HepG2 (cell line): ENCODE measurements around the gene NCBP2L. TPM values are rescaled to one million over a fixed set of nuclear protein-coding genes. Genes with fewer than 3 reads are reported as not detected.

ENCODE experiments used
- ATAC-seq: fragments of 200-7000 bp; cut with Tn5 transposase; 3 replicates; pipeline ENCODE4 v1.9.1; 2020; ENCODE audit warnings: mild to moderate bottlenecking, moderate library complexity
- BruUV-seq: library from RNA; stranded (reverse); fragments of 400-500 nt; replicated peaks from 2 replicates; lab custom pipeline; 2021; lab: Mats Ljungman, UMichigan
- CTCF ChIA-PET: fragments of 300-600 bp; formaldehyde crosslinking; extraction: SDS; loops from one replicate; lab custom pipeline; 2021; ENCODE audit warnings: low total read pairs, inconsistent platforms, low intra/inter-chr PET ratio; lab: Yijun Ruan, JAX
- POLR2A ChIA-PET: fragments of 350-600 bp; sonication (Branson Sonifier 250); formaldehyde crosslinking; loops from one replicate; lab custom pipeline; 2020; ENCODE audit warnings: antibody characterized with exemption, inconsistent platforms; lab: Yijun Ruan, JAX
- DNase-seq: peaks from one replicate; pipeline ENCODE4 v3.0.0-alpha.2; 2015; ENCODE audit warnings: low spot score
- FAIRE-seq: peaks from 3 replicates; lab custom pipeline; 2011; peaks lifted over from hg19 to GRCh38; lab: Jason Lieb, UNC
- H2AFZ ChIP-seq: one replicate; pipeline ENCODE4 v1.6.1; 2011; ENCODE audit warnings: low read length, inconsistent platforms
- H3K27ac ChIP-seq: fragments of 300-600 bp; 3 replicates; pipeline ENCODE4 v1.8.0; 2011; ENCODE audit warnings: mixed run types, mild to moderate bottlenecking, mixed read lengths, low read length, inconsistent platforms; ENCODE audit not compliant: insufficient read depth; ENCODE audit errors: extremely low read length
- H3K27me3 ChIP-seq, 2 experiments: fragments of 200-600 bp in 1 of 2; 2 replicates in 1 of 2; 3 replicates in 1 of 2; pipeline versions ENCODE4 v1.6.0 to v1.8.0; 2011; ENCODE audit warnings: low read length in 2 of 2, mild to moderate bottlenecking in 2 of 2, moderate library complexity in 2 of 2, inconsistent platforms in 1 of 2; ENCODE audit not compliant: insufficient read depth in 2 of 2, control insufficient read depth in 1 of 2
- H3K36me3 ChIP-seq, 2 experiments: fragments of 200-600 bp in 1 of 2; replicated peaks in 1 of 2; 2 replicates in 1 of 2; 3 replicates in 1 of 2; pipeline versions ENCODE4 v1.5.1 to v1.8.0; 2011; ENCODE audit warnings: low read length in 2 of 2, inconsistent platforms in 1 of 2; ENCODE audit not compliant: insufficient read depth in 2 of 2, control insufficient read depth in 1 of 2
- H3K4me1 ChIP-seq: 2 replicates; pipeline ENCODE4 v1.5.1; 2012; ENCODE audit warnings: low read length, inconsistent platforms; ENCODE audit not compliant: insufficient read depth
- H3K4me2 ChIP-seq: 2 replicates; pipeline ENCODE4 v1.6.0; 2011; ENCODE audit warnings: low read depth, low read length, inconsistent platforms
- H3K4me3 ChIP-seq, 3 experiments: fragments of 200-600 bp in 1 of 3; sonication (generic), shearing (Covaris generic) in 1 of 3; replicated peaks in 1 of 3; 2 replicates each; pipeline ENCODE4 v1.5.1; 2011 to 2016; ENCODE audit warnings: low read length in 3 of 3, inconsistent platforms in 2 of 3, low read depth in 2 of 3, mild to moderate bottlenecking in 2 of 3, control low read depth in 1 of 3, mixed read lengths in 1 of 3; ENCODE audit not compliant: insufficient read depth in 1 of 3
- H3K79me2 ChIP-seq: one replicate; pipeline ENCODE4 v1.6.1; 2011; ENCODE audit warnings: low read length, inconsistent platforms; ENCODE audit not compliant: insufficient read depth
- H3K9ac ChIP-seq: 2 replicates; pipeline ENCODE4 v1.6.0; 2011; ENCODE audit warnings: mild to moderate bottlenecking, low read depth, low read length, inconsistent platforms; ENCODE audit not compliant: insufficient read depth
- H3K9me3 ChIP-seq: 2 replicates; pipeline ENCODE4 v1.5.1; 2012; ENCODE audit warnings: mild to moderate bottlenecking, low read length
- H4K20me1 ChIP-seq: 2 replicates; pipeline ENCODE4 v1.6.0; 2011; ENCODE audit warnings: inconsistent platforms, mild to moderate bottlenecking, low read length, moderate library complexity; ENCODE audit not compliant: insufficient read depth
- CHD2 ChIP-seq: IDR thresholded peaks from 2 replicates; pipeline ENCODE4 v1.6.1; 2011; ENCODE audit warnings: low read depth, low read length, improper control_type of control experiment
- DMTF1 ChIP-seq: sonication (generic); formaldehyde crosslinking; IDR thresholded peaks from 2 replicates; pipeline ENCODE4 v1.4.0; 2020; ENCODE audit warnings: mild to moderate bottlenecking, missing genetic modification reagents
- FOXJ3 ChIP-seq: sonication (generic); formaldehyde crosslinking; IDR thresholded peaks from 2 replicates; pipeline ENCODE4 v1.4.0; 2020; ENCODE audit warnings: missing genetic modification reagents, mild to moderate bottlenecking, borderline replicate concordance
- KAT2B ChIP-seq: fragments of 150-350 bp; IDR thresholded peaks from 2 replicates; pipeline ENCODE4 v1.6.1; 2014; ENCODE audit warnings: low read depth, low read length, borderline replicate concordance
- MAF1 ChIP-seq: sonication (generic); formaldehyde crosslinking; IDR thresholded peaks from 2 replicates; pipeline ENCODE4 v1.5.0; 2020; ENCODE audit warnings: missing genetic modification reagents, borderline replicate concordance
- MIXL1 ChIP-seq: IDR thresholded peaks from 2 replicates; pipeline ENCODE4 v1.6.1; 2016
- MYNN ChIP-seq: sonication (generic); formaldehyde crosslinking; IDR thresholded peaks from 2 replicates; pipeline ENCODE4 v1.4.0; 2020; ENCODE audit warnings: mild to moderate bottlenecking, low read depth, missing genetic modification reagents
- SOX5 ChIP-seq: IDR thresholded peaks from 2 replicates; pipeline ENCODE4 v1.6.1; 2016; ENCODE audit warnings: borderline replicate concordance
- ZBTB40 ChIP-seq, 2 experiments: fragments of 450-650 bp in 1 of 2; sonication (generic) in 1 of 2; formaldehyde crosslinking in 1 of 2; IDR thresholded peaks; 2 replicates each; pipeline versions ENCODE4 v1.6.1 to v1.8.0; 2016 to 2022; ENCODE audit warnings: antibody characterized with exemption in 1 of 2, mild to moderate bottlenecking in 1 of 2, missing genetic modification reagents in 1 of 2
- ZNF292 ChIP-seq: sonication (generic); formaldehyde crosslinking; IDR thresholded peaks from 2 replicates; pipeline ENCODE4 v1.8.1; 2022; ENCODE audit warnings: mild to moderate bottlenecking, low read depth, missing genetic modification reagents, borderline replicate concordance
- ZSCAN12 ChIP-seq: sonication (generic); formaldehyde crosslinking; IDR thresholded peaks from 2 replicates; pipeline ENCODE4 v1.9.0; 2021; ENCODE audit warnings: mild to moderate bottlenecking, missing genetic modification reagents
- WGBS: methylation state at CpG from one replicate; pipeline ENCODE4 v1.1.6; 2017; ENCODE audit warnings: low lambda C conversion rate; 5-methylcytosine and 5-hydroxymethylcytosine counted together
- in situ Hi-C: cut with HindIII; loops from 2 replicates; pipeline ENCODE4 v1.10.0; 2017; ENCODE audit warnings: low pct_unique_long_range_greater_than_20kb; ENCODE audit not compliant: extremely low pct_ligation_motif_present
- intact Hi-C: fragments of 100-400 bp; cut with micrococcal nuclease; formaldehyde crosslinking; loops from one replicate; pipeline ENCODE4 v1.10.0; 2022; ENCODE audit not compliant: unreplicated experiment
- polyA plus RNA-seq, 8 experiments: library from polyadenylated mRNA; depleted of rRNA in 3 of 8; stranded (reverse) in 7 of 8; unstranded in 1 of 8; fragments of >200 nt; fragmentation: Illumina TruSeq in 4 of 8; extraction: Trizol in 4 of 8; gene quantifications; 2 replicates each; pipeline versions ENCODE4 v1.2.1 to v1.2.3, GENCODE V29; 2011 to 2016; ENCODE audit warnings: low read depth in 4 of 8, missing spikeins in 1 of 8, mixed read lengths in 1 of 8; ENCODE audit not compliant: insufficient read depth in 1 of 8
- total RNA-seq, 5 experiments: library from RNA; depleted of rRNA; stranded (reverse); fragments of >200 nt; fragmentation: Illumina TruSeq; extraction: Trizol; gene quantifications; 2 replicates each; pipeline ENCODE4 v1.2.3, GENCODE V29; 2016; ENCODE audit warnings: low read depth in 1 of 5
- TF ChIP-seq, protein P1 (sequence below): sonication (generic); formaldehyde crosslinking; conservative IDR thresholded peaks from 2 replicates; pipeline ENCODE4 v1.8.0; 2022; ENCODE audit warnings: missing genetic modification reagents

The NCBP2L gene
- total and polyA plus RNA-seq, 2 of the 13 experiments (the other 11 are each of a cell fraction or from before 2014, with no cell fraction given): not detected

- Histone ChIP-seq H3K9me3 (no peaks in the 10 kb centered on the region), H3K9ac (no peak overlapping the region), H3K27ac (no peak overlapping the region), H3K4me3 (no peak overlapping the region), H2AFZ (no peak overlapping the region), H3K36me3 (no peaks in the 10 kb centered on the region), H3K4me2 (no peak overlapping the region), H3K79me2 (no peaks in the 10 kb centered on the region), H3K4me1 (peaks cover 27% of the 10 kb centered on the region), H4K20me1 (no peaks in the 10 kb centered on the region), H3K27me3 (no peaks in the 10 kb centered on the region)
- POLR2A ChIA-PET: no interaction called here
- in situ Hi-C loops: no loop called here
- DNase-seq: no peak
- intact Hi-C loops: no loop called here
- CTCF ChIA-PET: no interaction called here
- ATAC-seq: no peak
- no TSS peak for BruUV-seq
- FAIRE-seq: no peak
- 25% methylated on average over 3 of the region's 3 CpGs for WGBS
- TF ChIP-seq KAT2B (no peak), ZBTB40 (IDR thresholded peaks at IDR 0.05) (no peak), ZBTB40 (CRISPR knock-in tag; IDR thresholded peaks at IDR 0.05) (no peak), FOXJ3 (no peak), SOX5 (CRISPR knock-in tag) (no peak), ZNF292 (CRISPR knock-in tag) (no peak), MAF1 (CRISPR knock-in tag) (no peak), MYNN (CRISPR knock-in tag) (no peak), ZSCAN12 (CRISPR knock-in tag) (no peak), MIXL1 (CRISPR knock-in tag) (no peak), CHD2 (no peak), DMTF1 (CRISPR knock-in tag) (no peak)
- TF ChIP-seq, protein P1, sequence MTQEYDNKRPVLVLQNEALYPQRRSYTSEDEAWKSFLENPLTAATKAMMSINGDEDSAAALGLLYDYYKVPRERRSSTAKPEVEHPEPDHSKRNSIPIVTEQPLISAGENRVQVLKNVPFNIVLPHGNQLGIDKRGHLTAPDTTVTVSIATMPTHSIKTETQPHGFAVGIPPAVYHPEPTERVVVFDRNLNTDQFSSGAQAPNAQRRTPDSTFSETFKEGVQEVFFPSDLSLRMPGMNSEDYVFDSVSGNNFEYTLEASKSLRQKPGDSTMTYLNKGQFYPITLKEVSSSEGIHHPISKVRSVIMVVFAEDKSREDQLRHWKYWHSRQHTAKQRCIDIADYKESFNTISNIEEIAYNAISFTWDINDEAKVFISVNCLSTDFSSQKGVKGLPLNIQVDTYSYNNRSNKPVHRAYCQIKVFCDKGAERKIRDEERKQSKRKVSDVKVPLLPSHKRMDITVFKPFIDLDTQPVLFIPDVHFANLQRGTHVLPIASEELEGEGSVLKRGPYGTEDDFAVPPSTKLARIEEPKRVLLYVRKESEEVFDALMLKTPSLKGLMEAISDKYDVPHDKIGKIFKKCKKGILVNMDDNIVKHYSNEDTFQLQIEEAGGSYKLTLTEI (CRISPR knock-in tag): no peak
Observed at GRCh38 chrX:107734646-107735045, 42.9 kb upstream of the NCBP2L start.
